Nucleus accumbens (tissue), 56 donors: ENCODE data around the gene TBCD.
A peak's percentile ranks its signal among the peaks of the same experiment; 100 is the strongest.

Experiments used
- DNase-seq, 56 donors: peaks; one replicate each; lab custom pipeline; 2025; lab: John Stamatoyannopoulos, UW

Gene TBCD

GRCh38 chr17:82863941-82864712 lies 112.3 kb downstream of the TBCD start:
- no peak for DNase-seq

GRCh38 chr17:82864713-82865248 lies 112.9 kb downstream of the TBCD start:
- no peak for DNase-seq

GRCh38 chr17:82865274-82865673 lies 113.4 kb downstream of the TBCD start:
- no peak for DNase-seq

DNA sequence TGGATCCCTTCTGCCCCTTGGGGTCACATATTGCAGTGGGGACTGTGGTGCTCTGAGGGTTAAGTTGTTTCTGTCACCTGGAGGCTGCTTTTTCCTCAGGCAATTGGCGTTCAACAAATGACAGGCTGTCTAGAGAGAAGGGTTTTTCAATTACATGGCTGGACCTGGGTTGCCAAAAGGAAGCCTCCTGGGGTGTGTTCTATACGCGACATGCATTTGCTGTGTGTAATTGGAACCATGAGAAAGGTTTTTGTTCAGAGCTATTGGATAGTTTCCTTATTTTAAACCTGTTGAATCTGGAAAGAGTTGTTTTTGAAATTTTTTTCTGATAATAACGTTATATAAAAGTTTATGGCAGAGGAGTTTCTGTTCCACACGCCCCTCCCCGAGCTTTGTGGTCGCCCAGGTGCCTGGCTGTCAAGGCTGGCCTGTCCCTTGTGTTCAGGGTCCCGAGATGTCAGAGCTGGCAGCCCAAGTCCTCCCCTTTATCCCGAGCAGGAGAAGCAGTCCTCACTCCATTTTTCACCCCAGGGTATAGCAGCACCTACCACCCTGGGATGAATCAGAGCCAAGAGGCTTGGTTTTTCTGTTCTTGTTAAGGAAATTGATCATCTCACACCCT lies 114.0 kb downstream of the TBCD start:
- DNase-seq, result no peak

- no peak for DNase-seq
Observed at GRCh38 chr17:82866590-82867191, 114.8 kb downstream of the TBCD start.

GRCh38 chr17:82867763-82868325 lies 116.0 kb downstream of the TBCD start:
- no peak for DNase-seq

DNA sequence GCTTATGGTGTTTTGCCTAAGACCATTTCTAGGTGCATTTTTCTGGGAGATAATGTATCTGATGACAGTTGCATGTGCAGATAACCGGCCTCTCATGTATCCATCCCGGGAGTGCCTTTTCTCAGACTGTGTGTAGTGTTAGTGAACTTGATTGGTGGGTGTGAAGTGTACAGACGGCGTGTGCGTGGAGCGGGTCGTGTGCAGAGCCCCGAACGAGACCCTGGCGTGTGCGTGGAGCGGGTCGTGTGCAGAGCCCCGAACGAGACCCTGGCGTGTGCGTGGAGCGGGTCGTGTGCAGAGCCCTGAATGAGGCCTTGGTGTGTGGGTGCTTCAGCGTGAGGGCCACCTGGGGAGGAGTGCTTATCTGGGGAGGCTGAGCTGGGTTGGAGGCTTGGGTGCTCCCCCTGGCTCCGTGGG lies 116.9 kb downstream of the TBCD start:
- DNase-seq, result no peak

DNA sequence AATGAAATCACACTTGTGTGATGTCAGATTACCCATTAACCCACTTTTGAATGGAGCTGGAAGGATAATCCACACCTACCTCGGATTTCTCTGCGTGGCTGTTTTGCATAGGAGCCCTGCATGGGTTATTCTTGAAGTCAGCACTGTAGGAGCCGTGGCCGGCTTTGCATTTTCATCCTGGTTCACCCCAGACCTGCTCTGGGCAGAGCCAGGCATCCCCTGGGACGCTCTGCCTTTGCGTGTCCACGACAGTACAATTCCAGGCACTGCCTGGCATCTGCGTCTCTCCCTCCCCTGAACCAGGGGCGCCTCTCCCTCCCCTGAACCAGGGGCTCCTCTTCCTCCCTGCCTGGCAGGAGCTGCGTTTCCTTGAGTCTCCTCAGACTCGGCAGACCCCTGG lies 117.7 kb downstream of the TBCD start:
- DNase-seq, result no peak

DNA sequence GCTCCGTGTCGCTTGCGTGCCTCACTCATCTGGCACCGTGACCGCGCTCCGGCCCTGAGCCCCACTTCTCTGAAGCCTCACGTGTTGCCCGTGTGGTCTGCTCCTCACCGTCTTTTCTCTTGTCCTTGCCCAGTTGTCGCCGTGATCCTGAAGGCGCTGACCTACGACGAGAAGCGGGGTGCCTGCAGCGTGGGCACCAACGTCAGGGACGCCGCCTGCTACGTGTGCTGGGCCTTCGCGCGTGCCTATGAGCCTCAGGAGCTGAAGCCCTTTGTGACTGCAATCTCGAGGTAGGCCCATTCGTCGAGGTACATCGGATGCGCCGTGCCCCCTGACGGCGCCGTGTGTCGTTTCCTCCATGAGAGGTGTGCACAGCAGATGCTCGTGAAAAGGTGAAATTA lies 118.2 kb downstream of the TBCD start:
- DNase-seq, result no peak

DNA sequence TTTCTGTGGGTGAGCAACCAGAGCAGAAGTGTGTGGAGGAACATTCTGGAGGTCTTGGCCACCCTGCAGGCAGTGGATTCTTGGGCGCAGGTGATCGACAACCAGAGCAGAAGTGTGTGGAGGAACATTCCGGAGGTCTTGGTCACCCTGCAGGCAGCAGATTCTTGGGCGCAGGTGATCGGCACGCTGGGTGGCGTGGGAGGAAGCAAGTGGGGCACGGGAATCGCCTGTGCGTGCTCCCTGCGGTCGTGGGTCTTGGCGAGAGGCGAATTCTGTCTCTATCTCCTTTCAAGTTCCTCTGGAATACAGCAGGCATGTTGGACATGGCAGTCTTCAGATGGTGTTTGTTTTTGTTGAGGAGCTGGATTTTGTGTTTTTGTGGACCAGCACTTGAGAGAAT lies 118.7 kb downstream of the TBCD start:
- DNase-seq, result no peak

GRCh38 chr17:82871056-82871775 lies 119.4 kb downstream of the TBCD start:
- DNase-seq, result peak in 2 of 56 donors; percentile 7 to 41

GRCh38 chr17:82871776-82872561 lies 120.1 kb downstream of the TBCD start:
- no peak for DNase-seq

GRCh38 chr17:82872591-82873520 lies 121.0 kb downstream of the TBCD start:
- DNase-seq, result no peak

- no peak for DNase-seq
Observed at GRCh38 chr17:82873521-82873920, 121.7 kb downstream of the TBCD start.

- DNase-seq, result no peak
Observed at GRCh38 chr17:82874011-82874835, 122.4 kb downstream of the TBCD start.

DNA sequence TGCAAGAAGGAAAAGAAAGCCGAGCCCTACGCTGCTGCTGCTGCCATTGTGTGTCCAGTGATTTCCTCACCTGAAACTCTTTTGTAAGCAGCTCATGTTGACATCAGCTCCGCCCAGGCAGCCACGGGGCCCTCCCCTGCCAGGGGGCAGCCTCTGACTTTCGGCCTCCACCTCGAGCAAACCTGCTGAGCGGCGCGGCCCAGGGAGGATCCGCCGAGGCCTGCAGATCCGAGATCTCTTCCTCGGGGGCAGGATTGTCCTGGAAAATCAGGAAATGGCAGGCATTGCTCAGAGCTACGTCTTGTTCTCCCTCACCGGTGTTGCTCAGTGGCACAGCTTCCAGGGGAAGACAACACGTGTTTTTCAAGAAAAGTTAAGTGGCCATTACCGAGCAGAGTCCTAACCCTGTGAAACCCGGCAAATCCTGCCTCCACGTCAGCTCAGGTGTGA lies 123.6 kb downstream of the TBCD start:
- DNase-seq, result no peak

DNA sequence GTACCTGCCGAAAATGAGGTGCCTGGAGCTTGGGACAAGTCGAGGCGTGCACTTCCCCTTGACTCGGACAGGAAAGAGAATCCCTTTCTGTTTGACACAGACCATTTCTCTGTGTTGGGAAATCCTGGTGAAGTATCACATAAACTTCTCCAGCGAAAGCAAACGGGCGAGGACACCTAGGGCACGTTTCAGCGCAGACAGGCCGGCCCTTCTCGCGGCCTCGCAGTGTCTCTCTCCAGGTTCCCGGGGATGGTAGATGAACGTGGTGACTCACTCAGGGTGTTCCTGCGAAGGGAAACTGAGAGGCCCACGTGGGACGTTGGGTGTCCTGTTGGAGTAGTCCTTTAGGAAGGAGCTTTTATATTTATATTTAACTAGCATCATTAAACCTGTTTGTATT lies 124.3 kb downstream of the TBCD start:
- DNase-seq, result no peak
